ENCODE measurements around the gene EPG5. TPM values are rescaled to one million over a fixed set of nuclear protein-coding genes. Genes with fewer than 3 reads are reported as not detected.

Gene EPG5
- total and polyA plus RNA-seq, 2 of the 4 experiments (the other 2 are of a cell fraction): 37.3 to 114 TPM

DNA sequence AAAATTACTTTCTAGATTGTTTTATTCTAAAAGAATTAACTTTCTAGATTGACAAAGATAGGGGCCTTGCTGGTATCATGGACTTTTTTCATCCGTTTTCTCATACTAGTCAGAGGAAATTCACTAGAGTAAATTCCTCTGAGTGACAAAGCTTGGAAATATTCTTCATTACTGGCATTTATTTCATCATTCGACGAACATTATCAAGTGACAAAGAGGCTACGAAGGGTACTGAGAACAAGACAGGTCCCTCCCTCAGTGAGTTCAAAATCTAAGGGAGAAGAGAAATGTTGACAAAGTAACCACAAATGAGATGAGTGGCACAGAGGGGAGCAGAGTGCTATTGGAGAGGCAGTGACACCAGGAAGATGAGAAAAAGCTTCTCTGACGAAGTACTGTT is 4.3 kb downstream of the EPG5 start:
- POLR2A ChIA-PET (ENCODE audit: unreplicated experiment): interaction anchor here (1.3 to 1.4 kb wide), 2 partner anchors 9 to 21 kb away, joined by 4 read pairs; no protein-coding TSS in a partner anchor
- Histone ChIP-seq H3K14ac (replicated peaks; ENCODE audit: low read depth, low read length) (peak overlapping the region; percentile 79), H2BK120ac (ENCODE audit: low read depth, low read length) (peak overlapping the region; percentile 87), H3K4ac (ENCODE audit: low read depth, low read length) (peak overlapping the region; percentile 90), H3K4me2 (ENCODE audit: low read depth, low read length) (peak overlapping the region; percentile 45; the same call in 1 of the 2 replicates), H3K4me1 (ENCODE audit: control insufficient read depth, insufficient read depth, low read length) (peaks cover 27% of the 10 kb centered on the region), H4K20me1 (ENCODE audit: insufficient read depth, low read length) (no peaks in the 10 kb centered on the region), H3K36me3 (ENCODE audit: control insufficient read depth, insufficient read depth, low read length) (peaks cover 4% of the 10 kb centered on the region; the same call in 1 of the 2 replicates), H3K9me1 (ENCODE audit: insufficient read depth, low read length) (peaks cover 10% of the 10 kb centered on the region), H4K5ac (ENCODE audit: low read depth, low read length) (peak overlapping the region; percentile 92), H4K8ac (ENCODE audit: low read depth in 2 of 2, low read length in 2 of 2) (peak overlapping the region; percentile 83 to 87), H2AFZ (replicated peaks; ENCODE audit: low read length, poor library complexity) (no peak overlapping the region), H4K91ac (ENCODE audit: insufficient read depth, low read depth, low read length) (peak overlapping the region; percentile 86), H2BK15ac (ENCODE audit: low read depth, low read length) (peak overlapping the region; percentile 88), H3K9ac (ENCODE audit: low read depth, low read length) (peak overlapping the region; percentile 81), H2AK9ac (replicated peaks; ENCODE audit: low read depth, low read length, poor library complexity) (peak overlapping the region; percentile 56), H2BK20ac (ENCODE audit: low read depth, low read length) (peak overlapping the region; percentile 85), H3K27me3 (ENCODE audit: control insufficient read depth, insufficient read depth, low read length) (no peaks in the 10 kb centered on the region), H3K56ac (ENCODE audit: extremely low read depth, insufficient read depth, low read length) (peak overlapping the region; percentile 75), H3K23ac (ENCODE audit: low read depth, low read length) (peak overlapping the region; percentile 77), H3K9me3 (ENCODE audit: control insufficient read depth, insufficient read depth, low read length) (no peaks in the 10 kb centered on the region), H2AK5ac (ENCODE audit: low read depth, low read length) (peak overlapping the region; percentile 95), H2BK5ac (ENCODE audit: low read depth, low read length, poor library complexity, severe bottlenecking) (peak overlapping the region; percentile 99), H3K27ac (ENCODE audit: insufficient read depth, low read length) (peak overlapping the region; percentile 94), H3K18ac (ENCODE audit: low read depth, low read length) (peak overlapping the region; percentile 98; the same call in 1 of the 2 replicates), H3K79me1 (ENCODE audit: low read depth in 1 of 2, low read length in 2 of 2) (peaks cover 15 to 56% of the 10 kb centered on the region in 2 experiments), H3K4me3 (ENCODE audit: insufficient read depth, low read depth, low read length) (no peak overlapping the region)
- intact Hi-C loops (cut with micrococcal nuclease) (no loop called here), in situ Hi-C loops (cut with MboI; ENCODE audit: low sequenced_read_pairs) (no loop called here), dilution Hi-C loops (cut with HindIII; ENCODE audit: low sequenced_read_pairs, unreplicated experiment) (no loop called here)
- CTCF ChIA-PET: interaction anchor here (1.2 kb wide), 1 partner anchor 24 kb away, joined by 3 read pairs; no protein-coding TSS in a partner anchor
- no TSS peak for BruUV-seq (replicated peaks)
- ATAC-seq (ENCODE audit: low read depth) (peak; percentile 25), DNase-seq (peak; percentile 81)
- TF ChIP-seq POLR2A (IDR thresholded peaks at IDR 0.05; ENCODE audit: low read depth, low read length): peak; percentile 29; the same call in 1 of the 2 replicates
- TF ChIP-seq MXI1 (IDR thresholded peaks at IDR 0.05; ENCODE audit: borderline replicate concordance, low read depth, low read length): no peak
- peak; percentile 75 for TF ChIP-seq CEBPB (IDR thresholded peaks at IDR 0.05; ENCODE audit: low read depth, low read length)
- TF ChIP-seq MAFK (IDR thresholded peaks at IDR 0.05; ENCODE audit: low read depth, low read length): 0 out of 2 replicates have a peak, but pooled peaks have one; percentile 6
- WGBS, 2 experiments (ENCODE audit: extremely low coverage in 2 of 2, insufficient read length in 1 of 2): no CpG with 5 or more reads among the region's 5 CpGs

All from IMR-90 (cell line).